HepG2 (cell line): ENCODE data around the gene PIGW. TPM values are rescaled to one million over a fixed set of nuclear protein-coding genes. Genes with fewer than 3 reads are reported as not detected.

Experiments
- ARNT ChIP-seq: fragments of 450-650 bp; IDR thresholded peaks from 2 replicates; pipeline ENCODE4 v1.6.1; 2017
- ATF5 ChIP-seq: sonication (generic); formaldehyde crosslinking; IDR thresholded peaks from 2 replicates; pipeline ENCODE4 v1.4.0; 2020; ENCODE audit warnings: mild to moderate bottlenecking, low read depth, missing genetic modification reagents
- ATF7 ChIP-seq, 2 experiments: fragments of 450-650 bp in 1 of 2; sonication (generic) in 1 of 2; formaldehyde crosslinking in 1 of 2; IDR thresholded peaks; 2 replicates each; pipeline versions ENCODE4 v1.4.0 to v1.6.1; 2016 to 2020; ENCODE audit warnings: antibody characterized with exemption in 1 of 2, mild to moderate bottlenecking in 1 of 2, missing genetic modification reagents in 1 of 2
- MAFK ChIP-seq, 2 experiments: IDR thresholded peaks in 1 of 2; conservative IDR thresholded peaks in 1 of 2; 2 replicates each; pipeline ENCODE4 v1.6.1; 2011; ENCODE audit warnings: improper control_type of control experiment in 2 of 2, low read length in 2 of 2
- NCOA1 ChIP-seq: sonication (generic); formaldehyde crosslinking; IDR thresholded peaks from 2 replicates; pipeline ENCODE4 v1.9.0; 2021; ENCODE audit warnings: missing genetic modification reagents
- NFATC3 ChIP-seq: sonication (generic); formaldehyde crosslinking; IDR thresholded peaks from 2 replicates; pipeline ENCODE4 v1.5.1; 2020; ENCODE audit warnings: mild to moderate bottlenecking, missing genetic modification reagents
- ONECUT2 ChIP-seq: sonication (generic); formaldehyde crosslinking; IDR thresholded peaks from 2 replicates; pipeline ENCODE4 v1.4.0; 2020; ENCODE audit warnings: missing genetic modification reagents
- PHB2 ChIP-seq: fragments of 450-650 bp; IDR thresholded peaks from 2 replicates; pipeline ENCODE4 v1.6.1; 2018; ENCODE audit not compliant: partially characterized antibody
- PHF21A ChIP-seq: sonication (generic); formaldehyde crosslinking; IDR thresholded peaks from 2 replicates; pipeline ENCODE4 v1.5.0; 2020; ENCODE audit warnings: mild to moderate bottlenecking, missing genetic modification reagents
- U2AF1 ChIP-seq: fragments of 200-400 bp; formaldehyde crosslinking; optimal IDR thresholded peaks from 2 replicates; pipeline ENCODE3; 2017; ENCODE audit warnings: mild to moderate bottlenecking, low read depth, low read length
- XBP1 ChIP-seq: sonication (generic); formaldehyde crosslinking; IDR thresholded peaks from 2 replicates; pipeline ENCODE4 v1.5.0; 2020; ENCODE audit warnings: missing genetic modification reagents
- XRCC5 ChIP-seq: fragments of 200-400 bp; formaldehyde crosslinking; optimal IDR thresholded peaks from 2 replicates; pipeline ENCODE3; 2017; ENCODE audit warnings: mild to moderate bottlenecking, low read length
- ZBTB7B ChIP-seq: sonication (generic); formaldehyde crosslinking; IDR thresholded peaks from 2 replicates; pipeline ENCODE4 v1.4.0; 2020; ENCODE audit warnings: missing genetic modification reagents
- ZNF17 ChIP-seq: sonication (generic); formaldehyde crosslinking; IDR thresholded peaks from 2 replicates; pipeline ENCODE4 v1.5.0; 2020; ENCODE audit warnings: mild to moderate bottlenecking, missing genetic modification reagents
- ZNF256 ChIP-seq: sonication (generic); formaldehyde crosslinking; conservative IDR thresholded peaks from 2 replicates; pipeline ENCODE4 v1.4.0; 2020; ENCODE audit warnings: missing genetic modification reagents
- ZNF274 ChIP-seq: sonication (generic); formaldehyde crosslinking; IDR thresholded peaks from 2 replicates; pipeline ENCODE4 v1.5.1; 2020; ENCODE audit warnings: mild to moderate bottlenecking, missing genetic modification reagents
- ZNF367 ChIP-seq: sonication (generic); formaldehyde crosslinking; IDR thresholded peaks from 2 replicates; pipeline ENCODE4 v1.4.0; 2020; ENCODE audit warnings: missing genetic modification reagents, borderline replicate concordance
- ZNF512 ChIP-seq: sonication (generic); formaldehyde crosslinking; IDR thresholded peaks from 2 replicates; pipeline ENCODE4 v1.4.0; 2020; ENCODE audit warnings: mild to moderate bottlenecking, missing genetic modification reagents
- ZNF530 ChIP-seq: sonication (generic); formaldehyde crosslinking; IDR thresholded peaks from 2 replicates; pipeline ENCODE4 v1.5.0; 2020; ENCODE audit warnings: low read depth, mild to moderate bottlenecking, missing genetic modification reagents
- ZNF550 ChIP-seq: sonication (generic); formaldehyde crosslinking; IDR thresholded peaks from 2 replicates; pipeline ENCODE4 v1.4.0; 2020; ENCODE audit warnings: mild to moderate bottlenecking, missing genetic modification reagents, borderline replicate concordance
- ZNF572 ChIP-seq: sonication (generic); formaldehyde crosslinking; IDR thresholded peaks from 2 replicates; pipeline ENCODE4 v1.5.1; 2020; ENCODE audit warnings: mild to moderate bottlenecking, missing genetic modification reagents
- ZNF616 ChIP-seq: sonication (generic); formaldehyde crosslinking; IDR thresholded peaks from 2 replicates; pipeline ENCODE4 v1.5.0; 2020; ENCODE audit warnings: low read depth, mild to moderate bottlenecking, missing genetic modification reagents
- ZNF816 ChIP-seq: sonication (generic); formaldehyde crosslinking; IDR thresholded peaks from 2 replicates; pipeline ENCODE4 v1.8.0; 2022; ENCODE audit warnings: missing genetic modification reagents, mild to moderate bottlenecking, borderline replicate concordance
- ZNF878 ChIP-seq: sonication (generic); formaldehyde crosslinking; IDR thresholded peaks from 2 replicates; pipeline ENCODE4 v1.8.1; 2023; ENCODE audit warnings: mild to moderate bottlenecking, missing genetic modification reagents, moderate library complexity
- polyA plus RNA-seq, 8 experiments: library from polyadenylated mRNA; depleted of rRNA in 3 of 8; stranded (reverse) in 7 of 8; unstranded in 1 of 8; fragments of >200 nt; fragmentation: Illumina TruSeq in 4 of 8; extraction: Trizol in 4 of 8; gene quantifications; 2 replicates each; pipeline versions ENCODE4 v1.2.1 to v1.2.3, GENCODE V29; 2011 to 2016; ENCODE audit warnings: low read depth in 4 of 8, missing spikeins in 1 of 8, mixed read lengths in 1 of 8; ENCODE audit not compliant: insufficient read depth in 1 of 8
- total RNA-seq, 5 experiments: library from RNA; depleted of rRNA; stranded (reverse); fragments of >200 nt; fragmentation: Illumina TruSeq; extraction: Trizol; gene quantifications; 2 replicates each; pipeline ENCODE4 v1.2.3, GENCODE V29; 2016; ENCODE audit warnings: low read depth in 1 of 5
- TF ChIP-seq, protein P1 (sequence below): sonication (generic); formaldehyde crosslinking; IDR thresholded peaks from 2 replicates; pipeline ENCODE4 v1.8.1; 2023; ENCODE audit warnings: mild to moderate bottlenecking, missing genetic modification reagents
- TF ChIP-seq, protein P2 (sequence below): sonication (generic); formaldehyde crosslinking; conservative IDR thresholded peaks from 2 replicates; pipeline ENCODE4 v1.8.0; 2022; ENCODE audit warnings: low read depth, missing genetic modification reagents

PIGW gene
- total and polyA plus RNA-seq, 2 of the 13 experiments (the other 11 are each of a cell fraction or from before 2014, with no cell fraction given): 9.0 to 24.0 TPM

- TF ChIP-seq ZBTB7B (no peak; the same call in 1 of the 2 replicates), ONECUT2 (CRISPR knock-in tag) (no peak), ZNF616 (no peak), XBP1 (no peak), NCOA1 (CRISPR knock-in tag) (0 out of 2 replicates have a peak, but pooled peaks have one; percentile 16), ATF7 (IDR thresholded peaks at IDR 0.05) (no peak), ATF7 (CRISPR knock-in tag; IDR thresholded peaks at IDR 0.05) (no peak), ARNT (no peak), ZNF550 (CRISPR knock-in tag) (no peak), PHF21A (CRISPR knock-in tag) (no peak), XRCC5 (peak; percentile 28), ZNF572 (CRISPR knock-in tag) (no peak), ZNF816 (CRISPR knock-in tag) (0 out of 2 replicates have a peak, but pooled peaks have one; percentile 5), ZNF256 (no peak), ATF5 (CRISPR knock-in tag) (no peak; the same call in 1 of the 2 replicates), PHB2 (no peak), NFATC3 (CRISPR knock-in tag) (0 out of 2 replicates have a peak, but pooled peaks have one; percentile 66), U2AF1 (no peak), ZNF274 (no peak; the same call in 1 of the 2 replicates), ZNF530 (CRISPR knock-in tag) (no peak), ZNF17 (CRISPR knock-in tag) (peak; percentile 67; the same call in 1 of the 2 replicates), MAFK (conservative IDR thresholded peaks at IDR 0.05 in 1 of 2, IDR thresholded peaks at IDR 0.05 in 1 of 2; ENCODE audit: low read length in 2 of 2) (no peak), ZNF367 (CRISPR knock-in tag) (no peak), ZNF512 (CRISPR knock-in tag) (no peak), ZNF878 (CRISPR knock-in tag) (peak; percentile 50; the same call in 1 of the 2 replicates)
- TF ChIP-seq, protein P1, sequence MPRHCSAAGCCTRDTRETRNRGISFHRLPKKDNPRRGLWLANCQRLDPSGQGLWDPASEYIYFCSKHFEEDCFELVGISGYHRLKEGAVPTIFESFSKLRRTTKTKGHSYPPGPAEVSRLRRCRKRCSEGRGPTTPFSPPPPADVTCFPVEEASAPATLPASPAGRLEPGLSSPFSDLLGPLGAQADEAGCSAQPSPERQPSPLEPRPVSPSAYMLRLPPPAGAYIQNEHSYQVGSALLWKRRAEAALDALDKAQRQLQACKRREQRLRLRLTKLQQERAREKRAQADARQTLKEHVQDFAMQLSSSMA (CRISPR knock-in tag): peak; percentile 60; the same call in 1 of the 2 replicates
- TF ChIP-seq, protein P2, sequence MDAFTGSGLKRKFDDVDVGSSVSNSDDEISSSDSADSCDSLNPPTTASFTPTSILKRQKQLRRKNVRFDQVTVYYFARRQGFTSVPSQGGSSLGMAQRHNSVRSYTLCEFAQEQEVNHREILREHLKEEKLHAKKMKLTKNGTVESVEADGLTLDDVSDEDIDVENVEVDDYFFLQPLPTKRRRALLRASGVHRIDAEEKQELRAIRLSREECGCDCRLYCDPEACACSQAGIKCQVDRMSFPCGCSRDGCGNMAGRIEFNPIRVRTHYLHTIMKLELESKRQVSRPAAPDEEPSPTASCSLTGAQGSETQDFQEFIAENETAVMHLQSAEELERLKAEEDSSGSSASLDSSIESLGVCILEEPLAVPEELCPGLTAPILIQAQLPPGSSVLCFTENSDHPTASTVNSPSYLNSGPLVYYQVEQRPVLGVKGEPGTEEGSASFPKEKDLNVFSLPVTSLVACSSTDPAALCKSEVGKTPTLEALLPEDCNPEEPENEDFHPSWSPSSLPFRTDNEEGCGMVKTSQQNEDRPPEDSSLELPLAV (CRISPR knock-in tag): no peak
These were observed 600 bp upstream of the PIGW start (continued) for GRCh38 chr17:36533935-36534839.
